B cell (primary cell): ENCODE measurements around the gene LEPROT. TPM values are rescaled to one million over a fixed set of nuclear protein-coding genes. Genes with fewer than 3 reads are reported as not detected.

ENCODE experiments used
- ATAC-seq: fragments of 200-7000 bp; cut with Tn5 transposase; one replicate; pipeline ENCODE4 v1.10.0; 2021; ENCODE audit warnings: low read depth, mild to moderate bottlenecking, moderate number of reproducible peaks, moderate library complexity
- CTCF ChIA-PET: fragments of 350-600 bp; sonication (Branson Sonifier 250); formaldehyde crosslinking; loops from one replicate; lab custom pipeline; 2021; ENCODE audit warnings: antibody characterized with exemption, inconsistent platforms; lab: Charles Lee
- POLR2A ChIA-PET: fragments of 350-600 bp; sonication (Branson Sonifier 250); formaldehyde crosslinking; loops from one replicate; lab custom pipeline; 2021; ENCODE audit warnings: antibody characterized with exemption; lab: Charles Lee
- DNase-seq: peaks from one replicate; pipeline ENCODE4 v3.0.0; 2013
- H2AFZ ChIP-seq: 2 replicates; pipeline ENCODE4 v1.6.1; 2012; ENCODE audit warnings: mild to moderate bottlenecking, low read depth, low read length; ENCODE audit not compliant: insufficient read depth, poor library complexity, severe bottlenecking
- H3K27ac ChIP-seq, 2 donors: 1 replicate in 1 of 2; 2 replicates in 1 of 2; pipeline ENCODE4 v1.5.1; 2012 to 2013; ENCODE audit warnings: low read length in 2 of 2, mild to moderate bottlenecking in 2 of 2, moderate library complexity in 1 of 2
- H3K27me3 ChIP-seq, 4 experiments: fragments of 200-600 bp in 1 of 4; sonication (generic) in 1 of 4; replicated peaks in 1 of 4; 1 replicate in 2 of 4; 2 replicates in 2 of 4; pipeline versions ENCODE4 v1.6.1 to v1.7.0; 2013 to 2016; ENCODE audit warnings: low read length in 3 of 4, mild to moderate bottlenecking in 2 of 4, mixed read lengths in 1 of 4, moderate library complexity in 1 of 4; ENCODE audit not compliant: insufficient read depth in 4 of 4, control insufficient read depth in 3 of 4; ENCODE audit errors: control extremely low read depth in 1 of 4
- H3K36me3 ChIP-seq, 2 experiments: replicated peaks in 1 of 2; 1 replicate in 1 of 2; 2 replicates in 1 of 2; pipeline versions ENCODE4 v1.6.1 to v1.7.1; 2013; ENCODE audit warnings: low read length in 1 of 2; ENCODE audit not compliant: insufficient read depth in 2 of 2, control insufficient read depth in 1 of 2; ENCODE audit errors: control extremely low read depth in 1 of 2, extremely low read depth in 1 of 2
- H3K4me1 ChIP-seq, 2 donors: fragments of 200-600 bp in 1 of 2; sonication (generic) in 1 of 2; 1 replicate in 1 of 2; 2 replicates in 1 of 2; pipeline versions ENCODE4 v1.5.1 to v1.6.1; 2013 to 2017; ENCODE audit warnings: low read length in 2 of 2; ENCODE audit not compliant: control insufficient read depth in 2 of 2, insufficient read depth in 2 of 2
- H3K4me2 ChIP-seq: replicated peaks from 2 replicates; pipeline ENCODE3; 2012; ENCODE audit warnings: mild to moderate bottlenecking, low read depth, low read length; ENCODE audit not compliant: poor library complexity, severe bottlenecking
- H3K4me3 ChIP-seq, 5 experiments: fragments of 200-600 bp in 1 of 5; sonication (generic) in 1 of 5; 1 replicate in 3 of 5; 2 replicates in 2 of 5; pipeline versions ENCODE4 v1.5.1 to v1.7.0; 2011 to 2016; ENCODE audit warnings: low read length in 4 of 5, mild to moderate bottlenecking in 4 of 5, low read depth in 2 of 5, control low read depth in 1 of 5, moderate library complexity in 1 of 5; ENCODE audit not compliant: insufficient read depth in 1 of 5; ENCODE audit errors: control extremely low read depth in 1 of 5, extremely low read depth in 1 of 5
- H3K79me2 ChIP-seq: fragments of 200-600 bp; sonication (generic); one replicate; pipeline ENCODE4 v1.6.0; 2016; ENCODE audit warnings: low read length; ENCODE audit not compliant: control insufficient read depth, insufficient read depth
- H3K9ac ChIP-seq: fragments of 200-600 bp; sonication (generic); 2 replicates; pipeline ENCODE4 v1.6.1; 2017; ENCODE audit warnings: mild to moderate bottlenecking, low read length, moderate library complexity
- H3K9me3 ChIP-seq, 3 donors: one replicate each; pipeline versions ENCODE4 v1.6.1 to v1.7.1; 2013; ENCODE audit warnings: low read length in 2 of 3; ENCODE audit not compliant: control insufficient read depth in 2 of 3, insufficient read depth in 1 of 3; ENCODE audit errors: control extremely low read depth in 1 of 3
- H4K20me1 ChIP-seq: 2 replicates; pipeline ENCODE4 v1.6.0; 2012; ENCODE audit warnings: mild to moderate bottlenecking, low read length; ENCODE audit not compliant: insufficient read depth, control insufficient read depth, poor library complexity, severe bottlenecking
- H3K27ac Mint-ChIP-seq: one replicate; pipeline ENCODE4 v1.8.0; 2021; ENCODE audit warnings: mixed read lengths
- H3K27me3 Mint-ChIP-seq: one replicate; pipeline ENCODE4 v1.8.0; 2021; ENCODE audit warnings: mixed read lengths
- H3K4me1 Mint-ChIP-seq: one replicate; pipeline ENCODE4 v1.8.0; 2021; ENCODE audit warnings: mixed read lengths
- H3K4me3 Mint-ChIP-seq: one replicate; pipeline ENCODE4 v1.8.0; 2021; ENCODE audit warnings: mixed read lengths
- H3K9me3 Mint-ChIP-seq: one replicate; pipeline ENCODE4 v1.8.0; 2022; ENCODE audit warnings: mixed read lengths; ENCODE audit not compliant: insufficient read depth
- CTCF ChIP-seq: fragments of 200-600 bp; IDR thresholded peaks from one replicate; pipeline ENCODE4 v1.8.0; 2022; ENCODE audit warnings: antibody characterized with exemption, mild to moderate bottlenecking
- EZH2 ChIP-seq: IDR thresholded peaks from 2 replicates; pipeline ENCODE4 v1.6.1; 2012; ENCODE audit warnings: borderline replicate concordance, low read depth, mild to moderate bottlenecking, moderate library complexity, low read length; ENCODE audit not compliant: insufficient read depth, poor library complexity, severe bottlenecking
- WGBS: methylation state at CpG from one replicate; pipeline ENCODE4 v1.1.5; 2013; ENCODE audit warnings: missing lambda C conversion rate; ENCODE audit not compliant: insufficient coverage; 5-methylcytosine and 5-hydroxymethylcytosine counted together
- intact Hi-C: fragments of 100-400 bp; cut with micrococcal nuclease; formaldehyde crosslinking; loops from one replicate; pipeline ENCODE4 v1.10.0; 2022
- polyA plus RNA-seq: library from polyadenylated mRNA; depleted of rRNA; stranded (reverse); fragments of >200 nt; gene quantifications from 2 replicates; pipeline ENCODE4 v1.2.3, GENCODE V29; 2012
- total RNA-seq, 2 donors: library from RNA; stranded (reverse); fragments of 120-200 nt in 1 of 2; gene quantifications; 1 replicate in 1 of 2; 2 replicates in 1 of 2; pipeline versions ENCODE4 v1.2.3 to v1.2.4, GENCODE V29; 2013 to 2022

LEPROT gene
- total and polyA plus RNA-seq, 2 donors (not counting 1 experiment from before 2014, with no cell fraction given), result 9.7 to 26.5 TPM

GRCh38 chr1:65440322-65440900 is 19.9 kb downstream of the LEPROT start:
- Mint-ChIP-seq H3K27ac (no peak overlapping the region), H3K27me3 (no peaks in the 10 kb centered on the region), H3K9me3 (no peaks in the 10 kb centered on the region), H3K4me3 (no peak overlapping the region), H3K4me1 (no peaks in the 10 kb centered on the region)
- Histone ChIP-seq H3K27ac (no peak overlapping the region), H3K4me1 (no peaks in the 10 kb centered on the region), H3K4me3 (no peak overlapping the region), H3K27me3 (no peaks in the 10 kb centered on the region), H2AFZ (no peak overlapping the region), H3K4me2 (no peak overlapping the region), H3K9ac (no peak overlapping the region), H3K36me3 (no peaks in the 10 kb centered on the region), H3K9me3 (no peaks in the 10 kb centered on the region), H3K79me2 (no peaks in the 10 kb centered on the region), H4K20me1 (no peaks in the 10 kb centered on the region)
- WGBS, result 80% methylated on average over 8 of the region's 12 CpGs
- ATAC-seq (no peak), DNase-seq (no peak)
- no peak for TF ChIP-seq CTCF
- no peak for TF ChIP-seq EZH2
- intact Hi-C loops, result no loop called here
- CTCF ChIA-PET, result interaction anchor here (1.4 kb wide), 1 partner anchor 10 kb away, joined by 6 read pairs; no protein-coding TSS in a partner anchor
- POLR2A ChIA-PET, result no interaction called here

GRCh38 chr1:65440915-65441314 is 20.4 kb downstream of the LEPROT start:
- ChIA-PET POLR2A (no interaction called here), CTCF (interaction anchor here (1.4 kb wide), 1 partner anchor 10 kb away, joined by 6 read pairs; no protein-coding TSS in a partner anchor)
- WGBS, result no CpG with 5 or more reads among the region's 1 CpG
- ATAC-seq, result no peak
- Mint-ChIP-seq H3K4me1 (no peaks in the 10 kb centered on the region), H3K9me3 (no peaks in the 10 kb centered on the region), H3K27me3 (no peaks in the 10 kb centered on the region), H3K27ac (no peak overlapping the region), H3K4me3 (no peak overlapping the region)
- Histone ChIP-seq H4K20me1 (no peaks in the 10 kb centered on the region), H3K36me3 (no peaks in the 10 kb centered on the region), H3K27me3 (no peaks in the 10 kb centered on the region), H3K4me1 (no peaks in the 10 kb centered on the region), H3K9me3 (no peaks in the 10 kb centered on the region), H2AFZ (no peak overlapping the region), H3K27ac (no peak overlapping the region), H3K4me3 (no peak overlapping the region), H3K9ac (no peak overlapping the region), H3K79me2 (no peaks in the 10 kb centered on the region), H3K4me2 (no peak overlapping the region)
- intact Hi-C loops, result no loop called here
- no peak for DNase-seq
- no peak for TF ChIP-seq EZH2
- no peak for TF ChIP-seq CTCF
